H9 (cell line): ENCODE results near the gene STRN. TPM values are rescaled to one million over a fixed set of nuclear protein-coding genes. Genes with fewer than 3 reads are reported as not detected.
"Not testable (repeated sequence)": the region's sequence is repeated elsewhere in the genome, so short reads cannot be mapped to it uniquely, and the experiment has no call there.

ENCODE experiments used
- DNase-seq: peaks from one replicate; pipeline ENCODE4 v3.0.0-alpha.2; 2017
- H2AFZ ChIP-seq: one replicate; pipeline ENCODE4 v1.6.1; 2013; ENCODE audit warnings: mild to moderate bottlenecking, low read length, control low read depth, moderate library complexity
- H2AK5ac ChIP-seq: 2 replicates; pipeline ENCODE4 v1.6.1; 2013; ENCODE audit warnings: low read length, control low read depth, mixed read lengths; ENCODE audit not compliant: insufficient read length
- H2BK120ac ChIP-seq: one replicate; pipeline ENCODE4 v1.6.1; 2013; ENCODE audit warnings: low read depth, mild to moderate bottlenecking, low read length, control low read depth, inconsistent platforms; ENCODE audit not compliant: poor library complexity, severe bottlenecking
- H2BK12ac ChIP-seq: 2 replicates; pipeline ENCODE4 v1.6.1; 2013; ENCODE audit warnings: low read length, control low read depth, mixed read lengths, low read depth; ENCODE audit not compliant: insufficient read length
- H2BK15ac ChIP-seq: 2 replicates; pipeline ENCODE4 v1.6.1; 2013; ENCODE audit warnings: low read depth, low read length, control low read depth
- H2BK20ac ChIP-seq: one replicate; pipeline ENCODE4 v1.6.1; 2013; ENCODE audit warnings: low read depth, mild to moderate bottlenecking, low read length, control low read depth, inconsistent platforms; ENCODE audit not compliant: poor library complexity, severe bottlenecking
- H2BK5ac ChIP-seq: 2 replicates; pipeline ENCODE4 v1.6.1; 2013; ENCODE audit warnings: low read length, control low read depth, mixed read lengths; ENCODE audit not compliant: insufficient read length
- H3K14ac ChIP-seq: 2 replicates; pipeline ENCODE4 v1.6.1; 2013; ENCODE audit warnings: low read length, control low read depth; ENCODE audit not compliant: insufficient read depth
- H3K18ac ChIP-seq: 2 replicates; pipeline ENCODE4 v1.6.1; 2013; ENCODE audit warnings: low read depth, mild to moderate bottlenecking, mixed read lengths, low read length, control low read depth; ENCODE audit not compliant: insufficient read length
- H3K23ac ChIP-seq: 2 replicates; pipeline ENCODE4 v1.6.1; 2013; ENCODE audit warnings: low read length, control low read depth, mixed read lengths, low read depth; ENCODE audit not compliant: insufficient read length
- H3K23me2 ChIP-seq: 2 replicates; pipeline ENCODE4 v1.6.1; 2013; ENCODE audit warnings: low read depth, mild to moderate bottlenecking, mixed read lengths, low read length, control low read depth; ENCODE audit not compliant: insufficient read length, poor library complexity, severe bottlenecking
- H3K27ac ChIP-seq: 2 replicates; pipeline ENCODE4 v1.5.1; 2013; ENCODE audit warnings: low read length, control low read depth, mixed read lengths, low read depth; ENCODE audit not compliant: insufficient read length
- H3K27me3 ChIP-seq: 2 replicates; pipeline ENCODE4 v1.6.1; 2013; ENCODE audit warnings: low read length, control low read depth, inconsistent platforms; ENCODE audit not compliant: insufficient read depth
- H3K4ac ChIP-seq: 2 replicates; pipeline ENCODE4 v1.6.1; 2013; ENCODE audit warnings: low read depth, mild to moderate bottlenecking, control low read depth, inconsistent platforms, low read length, moderate library complexity
- H3K4me1 ChIP-seq: 2 replicates; pipeline ENCODE4 v1.6.1; 2013; ENCODE audit warnings: low read length, control low read depth, inconsistent platforms; ENCODE audit not compliant: insufficient read depth
- H3K4me2 ChIP-seq: 2 replicates; pipeline ENCODE4 v1.6.1; 2013; ENCODE audit warnings: low read length, control low read depth, mixed read lengths; ENCODE audit not compliant: insufficient read length, insufficient read depth
- H3K56ac ChIP-seq: 2 replicates; pipeline ENCODE4 v1.6.1; 2013; ENCODE audit warnings: low read depth, mild to moderate bottlenecking, mixed read lengths, low read length, control low read depth; ENCODE audit not compliant: insufficient read length
- H3K79me1 ChIP-seq: 2 replicates; pipeline ENCODE4 v1.6.1; 2013; ENCODE audit warnings: low read depth, mild to moderate bottlenecking, moderate library complexity, low read length, control low read depth, inconsistent platforms; ENCODE audit not compliant: insufficient read depth, poor library complexity, severe bottlenecking
- H3K79me2 ChIP-seq: 2 replicates; pipeline ENCODE4 v1.6.1; 2013; ENCODE audit warnings: low read length, control low read depth, inconsistent platforms; ENCODE audit not compliant: insufficient read depth
- H3K9ac ChIP-seq: 2 replicates; pipeline ENCODE4 v1.6.1; 2013; ENCODE audit warnings: low read length, control low read depth, mixed read lengths; ENCODE audit not compliant: insufficient read length; ENCODE audit errors: extremely low read depth
- H3K9me3 ChIP-seq: one replicate; pipeline ENCODE4 v1.6.1; 2013; ENCODE audit warnings: low read depth, low read length, inconsistent platforms; ENCODE audit not compliant: control insufficient read depth
- H3T11ph ChIP-seq: one replicate; pipeline ENCODE4 v1.6.1; 2013; ENCODE audit warnings: mild to moderate bottlenecking, low read length, control low read depth, inconsistent platforms
- H4K20me1 ChIP-seq: one replicate; pipeline ENCODE4 v1.6.1; 2013; ENCODE audit not compliant: control insufficient read depth, insufficient read length, insufficient read depth
- H4K5ac ChIP-seq: 2 replicates; pipeline ENCODE4 v1.6.1; 2013; ENCODE audit warnings: low read depth, mild to moderate bottlenecking, mixed read lengths, low read length, control low read depth; ENCODE audit not compliant: insufficient read length
- H4K8ac ChIP-seq: replicated peaks from 2 replicates; pipeline ENCODE4 v1.6.1; 2013; ENCODE audit warnings: low read length, control low read depth, mixed read lengths, low read depth; ENCODE audit not compliant: insufficient read length
- H4K91ac ChIP-seq: 2 replicates; pipeline ENCODE4 v1.6.1; 2013; ENCODE audit warnings: low read depth, mild to moderate bottlenecking, moderate library complexity, mixed read lengths, low read length, control low read depth; ENCODE audit not compliant: insufficient read length
- H3K27ac Mint-ChIP-seq, 3 experiments: 2 replicates in 2 of 3; 3 replicates in 1 of 3; pipeline ENCODE4 v1.8.0; 2020 to 2021; ENCODE audit warnings: mixed read lengths in 3 of 3, mild to moderate bottlenecking in 1 of 3, moderate library complexity in 1 of 3
- H3K27me3 Mint-ChIP-seq: 2 replicates; pipeline ENCODE4 v1.8.0; 2021; ENCODE audit warnings: low read depth, mild to moderate bottlenecking, moderate library complexity, mixed read lengths
- H3K36me3 Mint-ChIP-seq, 3 experiments: 2 replicates in 2 of 3; 3 replicates in 1 of 3; pipeline ENCODE4 v1.8.0; 2020 to 2021; ENCODE audit warnings: low read depth in 3 of 3, mixed read lengths in 3 of 3; ENCODE audit not compliant: insufficient read depth in 1 of 3
- H3K4me1 Mint-ChIP-seq, 2 experiments: 2 replicates each; pipeline ENCODE4 v1.8.0; 2020; ENCODE audit warnings: mixed read lengths in 2 of 2
- H3K4me3 Mint-ChIP-seq, 2 experiments: 2 replicates in 1 of 2; 3 replicates in 1 of 2; pipeline ENCODE4 v1.8.0; 2020 to 2021; ENCODE audit warnings: mild to moderate bottlenecking in 2 of 2, mixed read lengths in 2 of 2, moderate library complexity in 1 of 2
- H3K9me3 Mint-ChIP-seq, 2 experiments: 2 replicates in 1 of 2; 3 replicates in 1 of 2; pipeline ENCODE4 v1.8.0; 2020; ENCODE audit warnings: mild to moderate bottlenecking in 2 of 2, mixed read lengths in 2 of 2, moderate library complexity in 1 of 2
- WGBS: extraction: QIAGEN DNeasy Blood & Tissue Kit; methylation state at CpG from one replicate; pipeline ENCODE4 v1.1.7; 2013; ENCODE audit warnings: missing lambda C conversion rate, low lambda C conversion rate, mixed read lengths; ENCODE audit not compliant: insufficient read length; ENCODE audit errors: extremely low coverage; 5-methylcytosine and 5-hydroxymethylcytosine counted together
- total RNA-seq: library from RNA; stranded (reverse); gene quantifications from 2 replicates; pipeline ENCODE4 v1.2.1, GENCODE V29; 2021
- TF ChIP-seq, protein P1 (sequence below): fragments of 200-600 bp; sonication (generic); conservative IDR thresholded peaks from 3 replicates; pipeline ENCODE4 v1.8.0; 2021; ENCODE audit warnings: antibody characterized with exemption, mild to moderate bottlenecking

Gene STRN
- total RNA-seq, 1 experiment from 2014 or later = 31.7 TPM

DNA sequence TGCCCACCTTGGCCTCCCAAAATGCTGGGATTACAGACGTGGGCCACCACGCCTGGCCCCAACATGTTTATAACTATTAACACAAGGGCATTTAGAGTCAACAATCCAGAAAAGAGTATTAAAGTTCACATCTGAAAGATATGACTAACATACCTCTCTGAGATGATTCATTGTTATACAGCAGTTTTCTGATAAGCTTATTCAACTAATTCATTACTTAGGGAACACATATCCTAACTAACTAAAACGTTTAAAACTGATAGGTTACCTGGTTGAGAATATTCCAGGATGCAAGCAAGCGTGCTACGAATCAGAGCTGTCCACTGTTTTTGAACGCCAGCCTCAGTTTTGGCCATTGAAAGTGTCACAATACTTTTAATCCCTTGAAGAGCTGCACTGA, 34.0 kb upstream of the STRN start:
- TF ChIP-seq, protein P1, sequence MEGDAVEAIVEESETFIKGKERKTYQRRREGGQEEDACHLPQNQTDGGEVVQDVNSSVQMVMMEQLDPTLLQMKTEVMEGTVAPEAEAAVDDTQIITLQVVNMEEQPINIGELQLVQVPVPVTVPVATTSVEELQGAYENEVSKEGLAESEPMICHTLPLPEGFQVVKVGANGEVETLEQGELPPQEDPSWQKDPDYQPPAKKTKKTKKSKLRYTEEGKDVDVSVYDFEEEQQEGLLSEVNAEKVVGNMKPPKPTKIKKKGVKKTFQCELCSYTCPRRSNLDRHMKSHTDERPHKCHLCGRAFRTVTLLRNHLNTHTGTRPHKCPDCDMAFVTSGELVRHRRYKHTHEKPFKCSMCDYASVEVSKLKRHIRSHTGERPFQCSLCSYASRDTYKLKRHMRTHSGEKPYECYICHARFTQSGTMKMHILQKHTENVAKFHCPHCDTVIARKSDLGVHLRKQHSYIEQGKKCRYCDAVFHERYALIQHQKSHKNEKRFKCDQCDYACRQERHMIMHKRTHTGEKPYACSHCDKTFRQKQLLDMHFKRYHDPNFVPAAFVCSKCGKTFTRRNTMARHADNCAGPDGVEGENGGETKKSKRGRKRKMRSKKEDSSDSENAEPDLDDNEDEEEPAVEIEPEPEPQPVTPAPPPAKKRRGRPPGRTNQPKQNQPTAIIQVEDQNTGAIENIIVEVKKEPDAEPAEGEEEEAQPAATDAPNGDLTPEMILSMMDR = no peak
- Histone ChIP-seq H3K23ac (no peak overlapping the region), H2AK5ac (no peak overlapping the region), H2BK12ac (no peak overlapping the region), H3K27me3 (no peaks in the 10 kb centered on the region), H4K8ac (no peak overlapping the region), H3K27ac (no peak overlapping the region), H3K56ac (no peak overlapping the region), H3K18ac (no peak overlapping the region), H3K9ac (no peak overlapping the region), H2BK15ac (no peak overlapping the region), H3K4me2 (no peak overlapping the region), H3K9me3 (no peaks in the 10 kb centered on the region), H2BK120ac (no peak overlapping the region), H2BK20ac (no peak overlapping the region), H3K14ac (no peak overlapping the region), H3K79me2 (no peaks in the 10 kb centered on the region), H3K4ac (no peak overlapping the region), H2BK5ac (no peak overlapping the region), H3K4me1 (no peaks in the 10 kb centered on the region), H4K5ac (no peak overlapping the region), H3K23me2 (no peaks in the 10 kb centered on the region), H3T11ph (no peak overlapping the region), H3K79me1 (no peaks in the 10 kb centered on the region), H4K91ac (no peak overlapping the region), H4K20me1 (no peaks in the 10 kb centered on the region), H2AFZ (no peak overlapping the region)
- no CpG with 5 or more reads among the region's 6 CpGs for WGBS
- Mint-ChIP-seq H3K36me3 (peaks cover 6 to 36% (median 16%) of the 10 kb centered on the region in 3 experiments; a peak in 6 of 7 replicates), H3K27ac (no peak overlapping the region), H3K9me3 (no peaks in the 10 kb centered on the region; a peak in 1 of 5 replicates), H3K27me3 (peaks cover 2% of the 10 kb centered on the region; the same call in 1 of the 2 replicates), H3K4me3 (no peak overlapping the region), H3K4me1 (peaks cover 0 to 3% of the 10 kb centered on the region in 2 experiments; a peak in 2 of 4 replicates)
- no peak for DNase-seq

DNA sequence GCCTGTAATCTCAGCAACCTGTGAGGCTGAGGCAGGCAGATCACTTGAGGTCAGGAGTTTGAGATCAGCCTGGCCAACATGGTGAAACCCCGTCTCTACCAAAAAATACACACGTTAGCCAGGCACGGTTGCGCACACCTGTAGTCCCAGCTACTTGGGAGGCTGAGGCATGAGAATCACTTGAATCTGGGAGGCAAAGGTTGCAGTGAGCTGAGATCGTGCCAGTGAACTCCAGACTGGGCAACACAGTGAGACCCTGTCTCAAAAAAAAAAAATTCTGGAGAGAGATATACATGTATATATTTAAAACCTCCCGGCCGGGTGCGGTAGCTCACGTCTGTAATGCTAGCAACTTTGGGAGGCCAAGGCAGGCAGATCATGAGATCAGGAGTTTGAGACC, 33.1 kb upstream of the STRN start:
- not testable (repeated sequence) for H3K4me1 ChIP-seq, H2BK15ac ChIP-seq, H4K20me1 ChIP-seq, H2AFZ ChIP-seq, H3T11ph ChIP-seq, DNase-seq, H4K91ac ChIP-seq, H3K23me2 ChIP-seq, H3K27ac Mint-ChIP-seq, H3K9me3 ChIP-seq, H2BK120ac ChIP-seq, H3K23ac ChIP-seq, H2BK12ac ChIP-seq, H3K4ac ChIP-seq, H2AK5ac ChIP-seq, H3K9ac ChIP-seq, H3K4me3 Mint-ChIP-seq, H2BK20ac ChIP-seq, H3K14ac ChIP-seq, H3K27me3 ChIP-seq, H3K27me3 Mint-ChIP-seq, H3K56ac ChIP-seq, H3K79me2 ChIP-seq, H2BK5ac ChIP-seq, H3K27ac ChIP-seq, H4K8ac ChIP-seq, H3K79me1 ChIP-seq, H3K18ac ChIP-seq, H3K4me1 Mint-ChIP-seq, H3K4me2 ChIP-seq, H4K5ac ChIP-seq, H3K9me3 Mint-ChIP-seq
- no CpG with 5 or more reads among the region's 9 CpGs for WGBS
- peaks cover 6 to 36% (median 16%) of the 10 kb centered on the region in 3 experiments; a peak in 6 of 7 replicates for H3K36me3 Mint-ChIP-seq
